Measurements from ENCODE around the gene EAPP.

GRCh38 chr14:34474187-34474679, 65.3 kb downstream of the EAPP start:
- TF ChIP-seq POLR2AphosphoS5 (IDR thresholded peaks at IDR 0.05; ENCODE audit: low read depth, low read length), result no peak
- TF ChIP-seq POLR2A (IDR thresholded peaks at IDR 0.05; ENCODE audit: low read depth, low read length), result no peak
- no peak for TF ChIP-seq TAF1 (IDR thresholded peaks at IDR 0.05; ENCODE audit: low read depth, low read length)
